Ovary (tissue), 3 donors: ENCODE data around the gene VEPH1.

Source experiments
- POLR2A ChIP-seq: fragments of 450-650 bp; IDR thresholded peaks from one replicate; pipeline ENCODE4 v1.6.1; 2017; ENCODE audit warnings: antibody characterized with exemption, mild to moderate bottlenecking, moderate library complexity
- TF ChIP-seq, protein P1 (sequence below), 3 donors: fragments of 450-650 bp in 2 of 3; fragments of 200-600 bp in 1 of 3; IDR thresholded peaks; one replicate each; pipeline versions ENCODE4 v1.5.1 to v1.8.0; 2016 to 2022; ENCODE audit warnings: antibody characterized with exemption in 3 of 3, mild to moderate bottlenecking in 1 of 3
- donor health status: DM: no; HTN: no; CAD: no.

DNA sequence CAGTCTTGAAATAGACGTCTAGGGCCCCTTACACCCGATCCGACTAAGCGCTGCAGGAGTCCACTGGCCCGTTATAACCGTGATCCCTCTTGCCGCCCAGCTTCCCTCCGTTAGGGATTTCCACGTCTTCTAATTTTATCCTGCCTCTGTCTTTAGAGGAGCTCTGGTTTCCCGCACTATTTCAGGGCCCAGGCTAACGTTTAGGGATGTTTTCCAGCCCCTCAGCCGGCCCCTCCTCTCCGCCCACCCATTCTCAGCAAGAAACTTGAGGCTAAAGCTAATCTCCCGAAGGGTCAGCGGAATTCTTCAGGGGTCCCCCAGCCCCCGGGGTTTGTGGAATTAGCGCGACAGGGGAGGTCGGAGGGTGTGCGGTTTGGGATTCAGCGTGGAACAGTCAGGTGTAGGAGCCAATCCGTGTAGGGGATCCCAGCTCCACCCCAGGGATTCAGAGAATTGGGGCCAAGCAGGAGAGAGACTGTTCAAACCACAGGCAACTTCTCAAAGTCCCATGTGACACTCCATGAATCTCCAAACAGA, 65.0 kb downstream of the VEPH1 start:
- TF ChIP-seq, protein P1, sequence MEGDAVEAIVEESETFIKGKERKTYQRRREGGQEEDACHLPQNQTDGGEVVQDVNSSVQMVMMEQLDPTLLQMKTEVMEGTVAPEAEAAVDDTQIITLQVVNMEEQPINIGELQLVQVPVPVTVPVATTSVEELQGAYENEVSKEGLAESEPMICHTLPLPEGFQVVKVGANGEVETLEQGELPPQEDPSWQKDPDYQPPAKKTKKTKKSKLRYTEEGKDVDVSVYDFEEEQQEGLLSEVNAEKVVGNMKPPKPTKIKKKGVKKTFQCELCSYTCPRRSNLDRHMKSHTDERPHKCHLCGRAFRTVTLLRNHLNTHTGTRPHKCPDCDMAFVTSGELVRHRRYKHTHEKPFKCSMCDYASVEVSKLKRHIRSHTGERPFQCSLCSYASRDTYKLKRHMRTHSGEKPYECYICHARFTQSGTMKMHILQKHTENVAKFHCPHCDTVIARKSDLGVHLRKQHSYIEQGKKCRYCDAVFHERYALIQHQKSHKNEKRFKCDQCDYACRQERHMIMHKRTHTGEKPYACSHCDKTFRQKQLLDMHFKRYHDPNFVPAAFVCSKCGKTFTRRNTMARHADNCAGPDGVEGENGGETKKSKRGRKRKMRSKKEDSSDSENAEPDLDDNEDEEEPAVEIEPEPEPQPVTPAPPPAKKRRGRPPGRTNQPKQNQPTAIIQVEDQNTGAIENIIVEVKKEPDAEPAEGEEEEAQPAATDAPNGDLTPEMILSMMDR (IDR thresholded peaks at IDR 0.05) = no peak
- TF ChIP-seq POLR2A = no peak
